H1 (cell line): ENCODE data around the gene ZC3H7B. TPM values are rescaled to one million over a fixed set of nuclear protein-coding genes. Genes with fewer than 3 reads are reported as not detected.

Experiments used
- ATF3 ChIP-seq: IDR thresholded peaks from 2 replicates; pipeline ENCODE4 v1.6.1; 2011; ENCODE audit warnings: low read depth, mild to moderate bottlenecking, low read length; ENCODE audit not compliant: insufficient read depth
- KDM5A ChIP-seq: fragments of 200-600 bp; IDR thresholded peaks from 2 replicates; pipeline ENCODE4 v1.7.1; 2012; ENCODE audit warnings: mild to moderate bottlenecking, low read length, inconsistent platforms, mixed read lengths
- RBBP5 ChIP-seq: IDR thresholded peaks from 2 replicates; pipeline ENCODE4 v1.7.1; 2012; ENCODE audit warnings: low read depth, mild to moderate bottlenecking, inconsistent platforms, low read length, moderate library complexity, borderline replicate concordance
- SP4 ChIP-seq: IDR thresholded peaks from 2 replicates; pipeline ENCODE4 v1.6.1; 2012; ENCODE audit warnings: low read length, inconsistent platforms
- SRF ChIP-seq: IDR thresholded peaks from 2 replicates; pipeline ENCODE4 v1.6.1; 2011; ENCODE audit warnings: mild to moderate bottlenecking, low read depth, low read length, moderate library complexity
- polyA plus RNA-seq, 7 experiments: library from polyadenylated mRNA; depleted of rRNA in 3 of 7; stranded (reverse) in 5 of 7; unstranded in 2 of 7; fragments of >200 nt in 5 of 7; fragments of 200-250 nt in 2 of 7; gene quantifications; 1 replicate in 5 of 7; 2 replicates in 1 of 7; 4 replicates in 1 of 7; pipeline versions ENCODE4 v1.2.1 to v1.2.3, GENCODE V29; 2011 to 2013; ENCODE audit warnings: missing spikeins in 2 of 7, mixed read lengths in 2 of 7
- total RNA-seq: library from RNA; stranded (reverse); fragmentation: NEBNext Ultra II Directional; extraction: Animal tissue kit (Norgen Biotek cat#: 25700); gene quantifications from 2 replicates; pipeline ENCODE4 v1.2.1, GENCODE V29; 2021

Gene ZC3H7B
- total and polyA plus RNA-seq, 2 of the 8 experiments (the other 6 are each of a cell fraction or from before 2014, with no cell fraction given) = 35.5 to 78.6 TPM

GRCh38 chr22:41343300-41343699 is 42.0 kb downstream of the ZC3H7B start (continued):
- no peak for TF ChIP-seq ATF3
- no peak for TF ChIP-seq RBBP5
- TF ChIP-seq KDM5A = no peak
- no peak for TF ChIP-seq SRF
- TF ChIP-seq SP4 = no peak
- TF ChIP-seq, all 59 proteins: peak for 0
